Measurements from ENCODE around the gene SMOC2.

GRCh38 chr6:168501561-168501960 is 60.6 kb downstream of the SMOC2 start:
- TF ChIP-seq CTCF (conservative IDR thresholded peaks at IDR 0.05 in 1 of 2, IDR thresholded peaks at IDR 0.05 in 1 of 2; ENCODE audit: extremely low read depth in 1 of 2, insufficient read depth in 1 of 2, low read depth in 1 of 2, low read length in 2 of 2) = no peak
- TF ChIP-seq EZH2 (IDR thresholded peaks at IDR 0.05; ENCODE audit: borderline replicate concordance, low read length) = no peak

All from mammary epithelial cell (primary cell).